DMS79 (cell line): ENCODE data around the gene HYAL2.

Experiments
- DNase-seq: peaks from one replicate; lab custom pipeline; 2025; lab: John Stamatoyannopoulos, UW

The HYAL2 gene

DNA sequence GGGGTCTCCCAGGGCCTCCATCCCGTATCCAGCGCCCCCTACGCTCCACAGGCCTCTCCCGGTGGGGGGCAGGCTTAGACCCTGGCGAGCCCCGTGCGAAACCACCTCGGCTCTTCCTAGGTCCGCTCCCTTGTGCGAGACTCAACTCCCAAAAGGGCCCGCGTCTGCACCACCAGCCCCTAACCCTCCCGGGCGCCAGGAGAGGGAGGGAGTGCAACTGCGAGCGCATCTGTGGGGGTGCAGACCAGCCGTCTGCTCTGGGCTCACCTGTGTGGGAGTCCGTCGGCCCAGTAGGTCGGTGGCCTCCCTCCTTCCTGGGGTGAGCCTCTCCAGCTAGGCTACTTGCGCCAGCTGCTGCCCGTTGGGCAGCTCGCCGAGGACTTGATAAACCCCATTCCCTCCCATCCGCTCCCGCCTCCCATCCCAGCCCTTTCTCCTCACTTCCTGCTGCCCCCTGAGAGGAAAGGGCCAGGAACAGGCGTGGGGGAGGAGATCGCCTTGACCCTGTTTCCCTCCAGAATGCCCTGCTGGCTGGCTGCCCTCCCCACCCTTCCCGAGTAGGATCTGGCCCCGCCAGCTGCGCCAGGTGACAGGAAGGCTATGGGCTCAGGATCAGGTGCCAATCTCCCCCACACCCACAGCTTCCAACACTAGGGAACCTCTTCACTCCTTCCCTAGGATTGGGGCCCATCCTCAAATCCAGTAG lies at the start of gene HYAL2:
TSS of gene HYAL2 (minus strand) at position 360 of the 706 bp plus-strand sequence. CDS start 2,256 bp downstream, outside the sequence.
- peak; percentile 6 for DNase-seq

DNA sequence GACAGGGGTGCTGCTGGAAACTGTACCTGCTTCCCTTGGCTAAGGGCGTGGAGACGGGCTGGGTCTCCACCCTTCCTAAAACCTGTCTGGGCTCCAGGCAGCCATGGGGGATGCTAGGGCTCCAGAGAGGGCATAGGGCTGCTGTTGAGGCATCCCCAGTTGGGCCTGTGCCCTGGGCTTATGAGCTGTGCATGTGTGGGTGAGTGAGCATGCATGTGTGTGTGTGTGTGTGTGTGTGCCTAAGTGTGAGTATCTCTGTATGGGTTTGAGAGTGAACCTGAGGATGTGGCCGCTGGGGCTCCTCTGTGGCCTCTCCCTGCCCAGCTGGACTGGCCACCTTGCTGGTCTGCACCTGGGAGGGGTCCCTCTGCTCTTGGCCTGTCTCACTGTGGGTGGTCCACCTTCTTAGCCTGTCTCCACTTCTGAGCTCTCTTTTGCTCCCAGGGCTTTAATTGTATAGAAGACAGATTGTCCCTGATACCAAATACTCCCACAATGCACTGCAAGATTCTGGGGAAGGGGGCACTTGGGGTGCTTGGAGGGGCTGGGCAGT lies 48.7 kb upstream of the HYAL2 start:
- DNase-seq: no peak

DNA sequence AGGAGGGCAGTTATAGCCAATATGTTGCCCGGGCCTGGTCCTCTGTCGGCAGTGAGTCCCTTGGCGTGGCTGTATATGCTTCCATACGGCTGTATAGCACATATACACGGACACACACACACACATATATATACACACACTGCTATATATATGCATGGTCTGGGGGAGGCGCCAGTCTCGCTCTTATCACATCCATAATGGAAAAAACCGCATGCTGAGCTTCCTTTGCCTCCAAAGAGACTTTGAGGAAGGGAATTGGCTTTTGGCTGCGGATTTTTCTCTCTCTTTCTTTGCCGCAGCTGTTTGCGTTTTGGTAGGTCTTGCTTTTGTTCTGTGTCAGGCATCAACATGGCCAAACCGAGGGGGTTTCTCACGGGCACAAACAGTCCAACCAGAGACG lies 48.0 kb upstream of the HYAL2 start:
- no peak for DNase-seq

DNA sequence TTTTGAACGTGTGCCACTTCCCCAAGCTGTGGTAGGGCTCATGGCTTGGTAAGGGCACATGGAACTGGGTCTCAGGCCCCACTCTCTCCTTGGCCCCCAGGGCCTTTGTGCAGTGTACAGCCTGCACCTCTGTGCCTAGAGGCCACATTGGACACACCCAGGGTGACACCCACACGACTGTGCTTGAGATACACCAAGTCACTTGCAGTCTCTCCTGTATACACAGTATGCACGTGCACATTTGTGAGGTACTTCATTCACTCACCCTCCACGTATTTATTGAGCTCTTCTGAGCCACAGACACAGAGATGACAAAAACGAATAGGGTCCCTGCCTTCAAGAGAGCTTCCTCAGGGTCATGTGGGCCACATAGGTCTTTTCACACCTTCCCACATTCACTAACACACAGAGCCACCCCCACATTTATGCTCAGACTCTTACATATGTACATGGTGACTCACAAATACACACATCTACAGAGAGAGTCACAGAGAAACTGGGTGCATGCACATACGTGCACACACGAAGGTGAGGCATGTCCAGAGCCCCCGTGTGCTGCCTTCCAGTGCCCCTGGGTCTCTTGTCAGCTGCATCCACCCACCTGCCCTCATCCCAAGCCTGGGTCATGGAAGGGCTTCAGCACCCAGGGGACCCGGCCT lies 46.6 kb upstream of the HYAL2 start:
- no peak for DNase-seq

DNA sequence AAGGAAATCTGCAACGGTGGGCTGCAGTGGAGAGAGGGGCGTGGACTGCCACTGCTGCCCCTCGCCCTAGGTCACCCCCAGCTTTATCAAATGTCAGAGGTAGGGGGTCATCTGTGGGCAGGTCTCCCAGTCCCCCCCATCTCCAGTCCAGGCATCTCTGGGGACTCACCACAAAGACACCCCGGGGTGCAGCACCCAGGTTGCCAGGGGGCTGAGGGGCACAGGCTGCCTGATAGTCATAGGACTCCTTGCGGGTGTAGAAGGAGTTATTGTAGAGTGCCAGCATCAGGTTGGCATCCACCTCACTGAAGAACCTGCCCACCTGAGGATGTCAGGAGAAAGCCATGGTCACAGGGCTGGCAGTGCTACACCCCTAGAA lies 43.3 kb upstream of the HYAL2 start:
- no peak for DNase-seq

DNA sequence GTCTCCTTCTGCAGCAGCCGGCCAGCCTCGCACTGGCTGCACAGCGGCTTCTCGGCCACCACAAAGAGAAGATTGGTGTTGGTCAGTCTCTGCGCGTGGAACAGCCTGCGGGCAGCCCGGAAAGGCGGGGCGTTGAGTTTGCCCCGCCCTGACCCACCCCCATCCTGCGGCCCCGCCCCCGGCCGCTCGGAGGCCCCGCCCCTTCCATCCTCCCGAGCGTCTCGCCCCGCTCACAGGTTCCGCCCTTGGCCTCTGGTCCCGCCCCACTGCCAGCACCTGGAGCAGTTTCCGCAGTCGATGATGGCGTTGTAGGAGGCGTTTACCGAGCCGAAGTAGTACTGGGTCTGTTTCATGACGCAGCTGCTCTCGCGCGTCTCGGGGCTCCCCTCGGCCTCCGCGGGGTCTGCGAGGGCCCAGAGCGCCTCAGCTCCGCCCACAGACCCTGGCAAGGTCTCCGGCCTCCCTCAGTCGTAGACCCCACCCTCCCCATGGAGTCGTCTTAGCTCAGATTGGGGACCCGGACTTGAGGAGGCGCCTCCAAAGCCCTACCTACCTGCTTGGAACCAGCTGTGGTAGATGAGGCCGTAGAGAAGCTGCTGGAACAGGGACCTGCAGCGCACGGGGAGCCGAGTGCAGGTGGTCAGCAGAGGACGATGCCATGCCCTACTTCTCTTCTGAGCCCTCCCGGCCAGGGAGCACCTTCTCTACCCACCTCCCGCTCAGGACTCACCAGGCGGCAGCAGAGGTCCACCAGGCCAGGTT lies 42.7 kb upstream of the HYAL2 start:
- DNase-seq: no peak

- DNase-seq: no peak
Measured at GRCh38 chr3:50364573-50365079, 42.1 kb upstream of the HYAL2 start.

DNA sequence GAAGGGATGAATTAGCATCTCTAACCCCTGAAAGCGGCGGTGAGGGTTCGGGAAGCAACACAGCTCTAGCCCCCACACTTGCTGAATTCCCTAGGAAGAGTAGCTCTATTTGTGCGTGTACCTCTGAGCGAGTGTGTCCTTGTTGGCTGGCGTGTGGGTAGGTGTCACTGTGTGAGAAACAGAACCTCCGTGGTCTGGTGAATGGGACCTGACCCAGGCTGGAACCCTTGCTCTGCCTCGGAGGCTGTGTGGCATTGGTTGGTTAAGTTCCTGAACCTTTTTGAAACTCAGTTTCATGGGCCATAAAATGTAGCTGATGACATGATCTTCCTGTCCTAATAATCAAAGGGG lies 37.2 kb upstream of the HYAL2 start:
- DNase-seq: no peak

DNA sequence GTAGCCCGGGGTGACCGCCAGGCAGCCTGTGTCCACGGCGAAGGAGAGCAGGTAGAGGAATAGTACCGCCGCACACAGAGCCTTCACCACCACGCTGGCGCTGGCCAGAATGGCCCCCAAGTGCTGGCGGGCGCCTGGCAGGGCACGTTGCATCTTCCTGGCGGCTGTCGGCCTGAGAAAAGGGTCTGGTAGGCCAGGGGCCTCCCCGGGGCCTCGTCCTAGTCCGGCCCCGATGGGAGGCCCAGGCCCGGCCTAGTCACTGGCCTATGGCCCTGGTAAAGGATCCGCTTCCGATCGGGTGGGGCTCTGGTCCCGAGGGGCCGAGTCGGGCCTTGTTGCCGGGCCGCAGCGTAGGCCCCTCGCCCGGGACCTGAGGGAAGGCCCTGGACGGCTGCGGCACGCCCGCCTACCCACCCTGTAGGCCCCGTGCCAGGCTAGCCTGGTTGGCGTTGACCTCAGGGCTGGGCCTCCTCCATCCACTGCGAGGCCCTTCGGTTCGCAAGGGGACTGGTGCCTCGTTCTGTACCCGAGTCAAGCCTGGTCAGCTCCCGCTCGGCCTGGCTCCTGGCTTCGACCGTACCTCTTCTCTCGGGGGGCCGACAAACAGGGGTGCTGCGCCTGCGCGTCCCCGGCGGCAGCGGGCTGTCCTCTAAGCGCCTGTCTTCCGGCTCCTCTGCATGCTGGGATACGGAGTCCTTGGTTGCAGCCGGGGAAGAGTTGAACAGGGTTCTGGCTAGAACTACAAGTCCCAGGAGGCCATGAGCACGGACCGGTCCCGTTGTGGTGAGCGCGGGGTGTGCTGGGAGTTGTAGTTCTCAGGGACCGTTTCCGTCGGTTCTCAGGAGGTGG lies 36.6 kb upstream of the HYAL2 start, which contains the start of gene TMEM115:
TSS of gene TMEM115 (minus strand) at position 611 of the 849 bp plus-strand sequence. CDS start at position 153, 458 bp downstream.
- peak; percentile 90 for DNase-seq

- DNase-seq: no peak
Measured at GRCh38 chr3:50358355-50358910, 35.9 kb upstream of the HYAL2 start.

- DNase-seq: no peak
Measured at GRCh38 chr3:50357481-50357880, 34.9 kb upstream of the HYAL2 start.

DNA sequence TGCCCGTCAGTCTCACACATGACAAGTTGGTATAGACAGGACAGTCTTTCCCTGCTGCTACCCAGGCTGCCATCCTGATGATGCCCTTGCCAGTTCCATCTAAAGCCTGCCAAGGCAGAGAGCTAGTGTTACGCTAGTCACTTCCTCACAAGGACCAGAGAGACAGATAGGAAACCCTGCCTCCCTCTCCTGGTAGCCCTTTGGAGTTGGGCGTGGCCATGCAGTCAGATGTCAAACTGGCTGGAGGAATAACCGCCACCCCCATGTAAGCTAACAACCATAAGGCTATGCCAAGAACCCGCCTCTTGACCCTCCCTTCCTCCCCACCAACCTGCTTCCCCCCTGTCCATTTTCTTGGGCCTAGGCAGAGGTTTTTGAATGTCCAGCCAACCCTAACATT lies 34.0 kb upstream of the HYAL2 start:
- no peak for DNase-seq

- DNase-seq: no peak
Measured at GRCh38 chr3:50355829-50356552, 33.4 kb upstream of the HYAL2 start.

DNA sequence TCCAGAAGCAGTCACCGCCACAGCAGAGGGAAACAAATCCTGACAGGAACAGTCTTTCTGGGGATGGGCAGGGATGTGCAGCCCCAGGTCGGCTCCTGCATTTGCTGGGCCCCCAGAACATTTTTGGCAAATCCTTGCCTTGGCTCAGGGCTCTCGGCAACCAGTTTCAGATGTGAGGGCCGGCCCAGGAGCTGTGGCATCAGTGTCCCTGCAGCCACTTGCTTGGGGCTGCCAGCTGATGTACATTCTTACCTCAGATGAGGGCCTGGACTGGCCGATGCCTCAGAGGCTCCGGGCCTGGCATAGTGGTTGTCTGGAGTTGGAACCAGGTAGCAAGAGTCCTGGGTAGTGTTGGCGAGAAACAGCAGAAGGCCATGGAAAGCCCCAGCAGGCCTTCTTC lies 32.3 kb upstream of the HYAL2 start:
- no peak for DNase-seq

DNA sequence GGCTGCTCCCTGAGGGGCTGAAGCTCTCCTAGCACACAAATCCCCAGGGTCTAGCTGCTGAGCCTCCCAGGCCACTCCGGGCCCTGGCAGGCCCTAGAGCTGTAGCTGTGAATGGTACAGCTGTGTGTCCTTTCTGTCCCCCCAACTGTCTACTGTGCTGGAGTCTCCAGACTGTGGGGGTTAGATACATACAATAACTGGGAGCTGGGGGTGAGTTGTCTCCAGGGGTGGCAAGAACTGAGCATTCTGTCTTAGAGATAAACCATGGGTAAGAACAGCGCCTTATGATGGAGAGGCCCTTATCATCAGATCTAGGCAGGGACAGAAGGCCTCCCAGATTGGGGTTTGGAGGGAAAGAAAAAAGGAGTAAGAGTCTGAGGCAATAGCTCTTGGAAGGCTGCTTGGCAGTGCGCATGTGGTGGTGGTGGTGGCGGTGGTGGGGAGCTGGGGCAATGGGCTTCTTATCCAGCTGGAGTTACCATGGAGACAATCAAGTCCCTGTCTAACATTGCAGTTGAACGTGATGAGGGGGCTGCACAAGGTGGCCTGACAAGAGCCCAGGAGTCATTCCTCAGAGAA lies 31.7 kb upstream of the HYAL2 start:
- DNase-seq: no peak

DNA sequence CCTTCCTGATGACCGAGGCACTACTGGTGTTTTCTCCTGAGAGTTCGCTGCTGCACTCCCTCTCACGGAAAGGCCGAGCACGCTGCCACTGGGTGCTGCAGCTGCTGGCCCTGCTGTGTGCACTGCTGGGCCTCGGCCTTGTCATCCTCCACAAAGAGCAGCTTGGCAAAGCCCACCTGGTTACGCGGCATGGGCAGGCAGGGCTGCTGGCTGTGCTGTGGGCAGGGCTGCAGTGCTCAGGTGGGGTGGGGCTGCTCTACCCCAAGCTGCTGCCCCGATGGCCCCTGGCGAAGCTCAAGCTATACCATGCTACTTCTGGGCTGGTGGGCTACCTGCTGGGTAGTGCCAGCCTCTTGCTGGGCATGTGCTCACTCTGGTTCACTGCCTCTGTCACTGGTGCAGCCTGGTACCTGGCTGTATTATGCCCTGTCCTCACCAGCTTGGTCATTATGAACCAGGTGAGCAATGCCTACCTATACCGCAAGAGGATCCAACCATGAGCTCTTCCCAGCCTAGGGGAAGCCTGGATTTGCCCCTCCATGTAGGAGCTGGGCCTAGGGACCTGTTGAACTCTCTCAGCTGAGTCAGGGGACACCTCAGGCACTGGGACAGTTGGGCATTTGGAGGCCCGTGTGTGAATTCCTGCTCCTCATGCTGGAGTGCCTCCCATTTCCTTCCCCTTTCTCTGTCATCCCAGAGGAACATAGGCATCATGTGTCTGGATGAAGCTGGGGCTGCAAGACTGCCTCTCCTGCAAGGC lies 30.9 kb upstream of the HYAL2 start:
- no peak for DNase-seq

GRCh38 chr3:50352781-50353180 lies 30.2 kb upstream of the HYAL2 start:
- no peak for DNase-seq

GRCh38 chr3:50351323-50351697 lies 28.8 kb upstream of the HYAL2 start:
- DNase-seq: no peak

GRCh38 chr3:50350527-50351322 lies 28.2 kb upstream of the HYAL2 start, which contains the start of the genes CYB561D2 and NPRL2:
Gene CYB561D2, plus strand, starts transcription at chr3:50350862. Its CDS starts 572 bp downstream, at chr3:50351434.
Gene NPRL2, minus strand, starts transcription at chr3:50350775. Its CDS starts 123 bp downstream, at chr3:50350652.
- peak; percentile 75 for DNase-seq
